NCI-H2227 (cell line): Measurements from ENCODE around the gene PTX4.
A peak's percentile ranks its signal among the peaks of the same experiment; 100 is the strongest.

Experiments
- DNase-seq: peaks from one replicate; lab custom pipeline; 2025; ENCODE audit not compliant: unreplicated experiment; lab: John Stamatoyannopoulos, UW

Gene PTX4

GRCh38 chr16:1502092-1503004 lies 13.6 kb upstream of the PTX4 start:
- no peak for DNase-seq

GRCh38 chr16:1501630-1502029 lies 12.9 kb upstream of the PTX4 start:
- DNase-seq = no peak

GRCh38 chr16:1500465-1501150 lies 11.9 kb upstream of the PTX4 start:
- DNase-seq = no peak

- DNase-seq = no peak
Measured at GRCh38 chr16:1499756-1500464, 11.2 kb upstream of the PTX4 start.

- no peak for DNase-seq
Measured at GRCh38 chr16:1498899-1499676, 10.3 kb upstream of the PTX4 start.

- DNase-seq = no peak
Measured at GRCh38 chr16:1497014-1497598, 8.4 kb upstream of the PTX4 start.

GRCh38 chr16:1496464-1496863 lies 7.7 kb upstream of the PTX4 start:
- DNase-seq = no peak

GRCh38 chr16:1495889-1496262 lies 7.1 kb upstream of the PTX4 start:
- no peak for DNase-seq

- DNase-seq = no peak
Measured at GRCh38 chr16:1495211-1495888, 6.6 kb upstream of the PTX4 start.

- DNase-seq = no peak
Measured at GRCh38 chr16:1494711-1495110, 6.0 kb upstream of the PTX4 start.

- peak; percentile 74 for DNase-seq
Measured at GRCh38 chr16:1494129-1494640, 5.4 kb upstream of the PTX4 start.

- DNase-seq = peak; percentile 56
Measured at GRCh38 chr16:1493746-1494094, 5.0 kb upstream of the PTX4 start.

GRCh38 chr16:1492923-1493745 lies 4.4 kb upstream of the PTX4 start, which contains the start of gene TELO2:
TELO2 (plus strand) TSS chr16:1493360; CDS start chr16:1494282, 922 bp downstream.
- peak; percentile 91 for DNase-seq

GRCh38 chr16:1492082-1492922 lies 3.6 kb upstream of the PTX4 start:
- no peak for DNase-seq

GRCh38 chr16:1491327-1491726 lies 2.6 kb upstream of the PTX4 start:
- no peak for DNase-seq

GRCh38 chr16:1489077-1489476 lies 333 bp upstream of the PTX4 start:
- DNase-seq = no peak

- no peak for DNase-seq
Measured at GRCh38 chr16:1488054-1488601, 616 bp downstream of the PTX4 start.
